K562 (cell line): ENCODE measurements around the gene CSNK1D. TPM values are rescaled to one million over a fixed set of nuclear protein-coding genes. Genes with fewer than 3 reads are reported as not detected.

Experiments used
- ATF6 ChIP-seq: sonication (generic); formaldehyde crosslinking; IDR thresholded peaks from 2 replicates; pipeline ENCODE4 v1.4.0; 2020; ENCODE audit warnings: mild to moderate bottlenecking, missing genetic modification reagents
- ELF4 ChIP-seq: fragments of 450-650 bp; formaldehyde crosslinking; IDR thresholded peaks from 2 replicates; pipeline ENCODE4 v1.4.0; 2022; ENCODE audit warnings: missing genetic modification characterization
- FOXA1 ChIP-seq: fragments of 450-650 bp; IDR thresholded peaks from 2 replicates; pipeline ENCODE4 v1.6.1; 2016; ENCODE audit warnings: mild to moderate bottlenecking, borderline replicate concordance
- FOXO4 ChIP-seq: fragments of 450-650 bp; formaldehyde crosslinking; IDR thresholded peaks from 2 replicates; pipeline ENCODE4 v1.4.0; 2020; ENCODE audit warnings: mild to moderate bottlenecking, moderate library complexity
- HIVEP1 ChIP-seq: fragments of 250-450 bp; sonication (Bioruptor Pico); IDR thresholded peaks from 2 replicates; pipeline ENCODE4 v1.4.0; 2020; ENCODE audit warnings: mild to moderate bottlenecking
- KLF1 ChIP-seq: fragments of 450-650 bp; IDR thresholded peaks from 2 replicates; pipeline ENCODE4 v1.6.1; 2016; ENCODE audit warnings: missing genetic modification characterization, missing compliant biosample characterization
- MTF1 ChIP-seq: fragments of 250-450 bp; sonication (Bioruptor Pico); IDR thresholded peaks from 2 replicates; pipeline ENCODE4 v1.9.0; 2021; ENCODE audit warnings: moderate library complexity, mild to moderate bottlenecking, inconsistent platforms, borderline replicate concordance
- MXD1 ChIP-seq: fragments of 250-450 bp; sonication (Bioruptor Pico); IDR thresholded peaks from 2 replicates; pipeline ENCODE4 v1.8.0; 2021; ENCODE audit warnings: borderline replicate concordance, mild to moderate bottlenecking, moderate library complexity; ENCODE audit not compliant: poor library complexity, severe bottlenecking
- NCOA1 ChIP-seq: fragments of 450-650 bp; IDR thresholded peaks from 2 replicates; pipeline ENCODE4 v1.6.1; 2016; ENCODE audit warnings: low read depth
- NCOA6 ChIP-seq: fragments of 450-650 bp; IDR thresholded peaks from 2 replicates; pipeline ENCODE4 v1.6.1; 2017; ENCODE audit warnings: mild to moderate bottlenecking
- POLR2A ChIP-seq: fragments of 450-650 bp; conservative IDR thresholded peaks from 2 replicates; pipeline ENCODE4 v1.6.1; 2016
- PRDM10 ChIP-seq: fragments of 450-650 bp; IDR thresholded peaks from 2 replicates; pipeline ENCODE4 v1.6.1; 2018; ENCODE audit not compliant: partially characterized antibody
- SIRT6 ChIP-seq: IDR thresholded peaks from one replicate; pipeline ENCODE4 v1.6.1; 2012; ENCODE audit warnings: low read depth, mild to moderate bottlenecking, control low read depth, inconsistent platforms, low read length, moderate library complexity
- THRAP3 ChIP-seq: fragments of 450-650 bp; IDR thresholded peaks from 2 replicates; pipeline ENCODE4 v1.6.1; 2016; ENCODE audit warnings: mild to moderate bottlenecking, inconsistent platforms, borderline replicate concordance
- ZBTB34 ChIP-seq: fragments of 250-450 bp; sonication (Bioruptor Pico); IDR thresholded peaks from 2 replicates; pipeline ENCODE4 v1.8.0; 2021; ENCODE audit warnings: mild to moderate bottlenecking, moderate library complexity
- ZC3H11A ChIP-seq: IDR thresholded peaks from 2 replicates; pipeline ENCODE4 v1.6.1; 2012; ENCODE audit warnings: low read depth, low read length, improper control_type of control experiment
- ZNF696 ChIP-seq: fragments of 250-450 bp; sonication (Bioruptor Pico); conservative IDR thresholded peaks from 2 replicates; pipeline ENCODE4 v1.4.0; 2020; ENCODE audit warnings: mild to moderate bottlenecking, moderate library complexity
- polyA plus RNA-seq, 8 experiments: library from polyadenylated mRNA; depleted of rRNA in 4 of 8; stranded (reverse) in 5 of 8; unstranded in 3 of 8; fragments of >200 nt; fragmentation: Nextera tagmentation in 2 of 8; fragmentation: Illumina TruSeq in 1 of 8; extraction: Ambion mirVana in 2 of 8; extraction: Trizol in 1 of 8; gene quantifications; 2 replicates each; pipeline versions ENCODE4 v1.2.1 to v1.2.3, GENCODE V29; 2011 to 2014; ENCODE audit warnings: inconsistent platforms in 1 of 8, missing spikeins in 1 of 8
- total RNA-seq, 7 experiments: library from RNA; depleted of rRNA in 6 of 7; stranded (reverse); fragments of >200 nt in 6 of 7; fragmentation: Illumina TruSeq in 2 of 7; extraction: Trizol in 2 of 7; gene quantifications; 2 replicates each; pipeline versions ENCODE4 v1.2.1 to v1.2.3, GENCODE V29; 2011 to 2021; ENCODE audit warnings: low replicate concordance in 1 of 7

Gene CSNK1D
- total and polyA plus RNA-seq, 9 of the 15 experiments (the other 6 are each of a cell fraction or from before 2014, with no cell fraction given), result 6.5 to 133 (median 41.3) TPM

- TF ChIP-seq THRAP3, result no peak
- TF ChIP-seq NCOA6, result no peak
- no peak for TF ChIP-seq FOXA1
- TF ChIP-seq NCOA1, result no peak
- no peak for TF ChIP-seq ATF6 (CRISPR knock-in tag)
- no peak for TF ChIP-seq ZNF696 (CRISPR knock-in tag)
- no peak for TF ChIP-seq MXD1 (CRISPR knock-in tag)
- TF ChIP-seq ZC3H11A, result no peak
- no peak for TF ChIP-seq FOXO4 (CRISPR knock-in tag)
- no peak for TF ChIP-seq PRDM10
- no peak for TF ChIP-seq HIVEP1 (CRISPR knock-in tag)
- 0 out of 2 replicates have a peak, but pooled peaks have one; percentile 36 for TF ChIP-seq ELF4 (CRISPR knock-in tag)
- no peak for TF ChIP-seq ZBTB34
- TF ChIP-seq KLF1, result no peak
- peak; percentile 83 for TF ChIP-seq POLR2A
- TF ChIP-seq SIRT6, result no peak
- TF ChIP-seq MTF1, result no peak
These were observed at the start of gene CSNK1D (continued) for GRCh38 chr17:82273327-82274133.
